ENCODE data around the gene SEC22A.

GRCh38 chr3:123292321-123293310 lies 90.9 kb downstream of the SEC22A start:
- TF ChIP-seq POLR2A (IDR thresholded peaks at IDR 0.05): no peak
- no peak for TF ChIP-seq CTCF (IDR thresholded peaks at IDR 0.05)
- no peak for TF ChIP-seq EP300 (IDR thresholded peaks at IDR 0.05)
